ENCODE results near the gene NF1. TPM values are rescaled to one million over a fixed set of nuclear protein-coding genes. Genes with fewer than 3 reads are reported as not detected.

The NF1 gene
- total and polyA plus RNA-seq, 10 donors = 3.1 to 97.7 (median 58.3) TPM

GRCh38 chr17:31231852-31232251 lies 137.1 kb downstream of the NF1 start:
- Histone ChIP-seq H3K4me3 (no peak overlapping the region), H3K36me3 (peaks cover 0 to 92% (median 38%) of the 10 kb centered on the region in 6 donors), H3K4me1 (peaks cover 0 to 17% (median 5%) of the 10 kb centered on the region in 6 donors), H3K9me3 (no peaks in the 10 kb centered on the region), H3K27ac (no peak overlapping the region), H3K27me3 (replicated peaks in 1 of 7) (no peaks in the 10 kb centered on the region)
- DNase-seq = no peak
- TF ChIP-seq POLR2AphosphoS5 (IDR thresholded peaks at IDR 0.05) = no peak
- TF ChIP-seq POLR2A (IDR thresholded peaks at IDR 0.05) = no peak
- TF ChIP-seq CTCF (IDR thresholded peaks at IDR 0.05 in 8 of 11, conservative IDR thresholded peaks at IDR 0.05 in 3 of 11) = no peak
- intact Hi-C loops (cut with DNase I; ENCODE audit: low total_unique reads) = loop anchor here (10.0 kb wide), 1 partner anchor 143 kb away; no protein-coding TSS in a partner anchor

- H3K36me3 ChIP-seq = peaks cover 0 to 81% (median 33%) of the 10 kb centered on the region in 6 donors
- no peaks in the 10 kb centered on the region for H3K9me3 ChIP-seq
- TF ChIP-seq POLR2AphosphoS5 (IDR thresholded peaks at IDR 0.05) (no peak), CTCF (IDR thresholded peaks at IDR 0.05 in 8 of 11, conservative IDR thresholded peaks at IDR 0.05 in 3 of 11) (no peak), POLR2A (IDR thresholded peaks at IDR 0.05) (no peak)
- no peak overlapping the region for H3K4me3 ChIP-seq
- no peaks in the 10 kb centered on the region for H3K27me3 ChIP-seq (replicated peaks in 1 of 7)
- 90 to 95% (median 92%) methylated on average over 4 of the region's 4 CpGs for WGBS, 5 donors
- H3K4me1 ChIP-seq = peaks cover 0 to 11% (median 2%) of the 10 kb centered on the region in 6 donors
- no peak overlapping the region for H3K27ac ChIP-seq
- intact Hi-C loops (cut with DNase I; ENCODE audit: low total_unique reads) = loop anchor here (10.0 kb wide), 1 partner anchor 140 kb away; no protein-coding TSS in a partner anchor
- DNase-seq = no peak
These were observed 140.3 kb downstream of the NF1 start for GRCh38 chr17:31235110-31235509.

- peaks cover 0 to 11% (median 2%) of the 10 kb centered on the region in 6 donors for H3K4me1 ChIP-seq
- 93 to 95% (median 94%) methylated on average over 3 of the region's 3 CpGs for WGBS, 5 donors
- intact Hi-C loops (cut with DNase I; ENCODE audit: low total_unique reads) = loop anchor here (10.0 kb wide), 1 partner anchor 139 kb away; no protein-coding TSS in a partner anchor
- H3K36me3 ChIP-seq = peaks cover 0 to 83% (median 36%) of the 10 kb centered on the region in 6 donors
- no peak for TF ChIP-seq POLR2AphosphoS5 (IDR thresholded peaks at IDR 0.05)
- TF ChIP-seq CTCF (IDR thresholded peaks at IDR 0.05 in 8 of 11, conservative IDR thresholded peaks at IDR 0.05 in 3 of 11) = no peak
- TF ChIP-seq POLR2A (IDR thresholded peaks at IDR 0.05) = no peak
- H3K4me3 ChIP-seq = no peak overlapping the region
- no peaks in the 10 kb centered on the region for H3K9me3 ChIP-seq
- no peaks in the 10 kb centered on the region for H3K27me3 ChIP-seq (replicated peaks in 1 of 7)
- H3K27ac ChIP-seq = no peak overlapping the region
- no peak for DNase-seq
These were observed 141.4 kb downstream of the NF1 start for GRCh38 chr17:31236137-31236536.

GRCh38 chr17:31236712-31237111 lies 141.9 kb downstream of the NF1 start:
- Histone ChIP-seq H3K9me3 (no peaks in the 10 kb centered on the region), H3K27me3 (replicated peaks in 1 of 7) (no peaks in the 10 kb centered on the region), H3K4me1 (peaks cover 0 to 7% (median 0%) of the 10 kb centered on the region in 6 donors), H3K4me3 (no peak overlapping the region), H3K27ac (no peak overlapping the region), H3K36me3 (peaks cover 0 to 82% (median 37%) of the 10 kb centered on the region in 6 donors)
- no peak for TF ChIP-seq POLR2AphosphoS5 (IDR thresholded peaks at IDR 0.05)
- TF ChIP-seq CTCF (IDR thresholded peaks at IDR 0.05 in 8 of 11, conservative IDR thresholded peaks at IDR 0.05 in 3 of 11) = no peak
- no peak for TF ChIP-seq POLR2A (IDR thresholded peaks at IDR 0.05)
- intact Hi-C loops (cut with DNase I; ENCODE audit: low total_unique reads) = loop anchor here (10.0 kb wide), 1 partner anchor 138 kb away; no protein-coding TSS in a partner anchor
- 90 to 99% (median 96%) methylated on average over 3 of the region's 3 CpGs for WGBS, 5 donors
- no peak for DNase-seq
